ENCODE data around the gene COL4A2.
"Not testable (repeated sequence)": the region's sequence is repeated elsewhere in the genome, so short reads cannot be mapped to it uniquely, and the experiment has no call there.

The COL4A2 gene

GRCh38 chr13:110483386-110483968 lies 176.4 kb downstream of the COL4A2 start:
- no peak for DNase-seq

GRCh38 chr13:110484290-110485048 lies 177.4 kb downstream of the COL4A2 start:
- no peak for DNase-seq

- DNase-seq = no peak
These were observed 178.5 kb downstream of the COL4A2 start for GRCh38 chr13:110485604-110486003.

GRCh38 chr13:110486061-110486715 lies 179.1 kb downstream of the COL4A2 start:
- no peak for DNase-seq

GRCh38 chr13:110486880-110487279 lies 179.8 kb downstream of the COL4A2 start:
- DNase-seq = not testable (repeated sequence)

- no peak for DNase-seq
These were observed 183.1 kb downstream of the COL4A2 start for GRCh38 chr13:110490009-110490770.

GRCh38 chr13:110491869-110492678 lies 185.0 kb downstream of the COL4A2 start:
- DNase-seq = no peak

- DNase-seq = no peak
These were observed 185.9 kb downstream of the COL4A2 start for GRCh38 chr13:110492679-110493593.

- DNase-seq = no peak
These were observed 186.5 kb downstream of the COL4A2 start for GRCh38 chr13:110493613-110494012.

- no peak for DNase-seq
These were observed 188.3 kb downstream of the COL4A2 start for GRCh38 chr13:110495376-110495775.

GRCh38 chr13:110495881-110496280 lies 188.8 kb downstream of the COL4A2 start:
- DNase-seq = no peak

GRCh38 chr13:110496281-110496680 lies 189.2 kb downstream of the COL4A2 start:
- no peak for DNase-seq

GRCh38 chr13:110497003-110497402 lies 189.9 kb downstream of the COL4A2 start:
- DNase-seq = no peak

- DNase-seq = not testable (repeated sequence)
These were observed 190.8 kb downstream of the COL4A2 start for GRCh38 chr13:110497896-110498295.

GRCh38 chr13:110498327-110498726 lies 191.2 kb downstream of the COL4A2 start:
- no peak for DNase-seq

- no peak for DNase-seq
These were observed 191.7 kb downstream of the COL4A2 start for GRCh38 chr13:110498765-110499164.

- no peak for DNase-seq
These were observed 192.7 kb downstream of the COL4A2 start for GRCh38 chr13:110499621-110500281.

- no peak for DNase-seq
These were observed 193.3 kb downstream of the COL4A2 start for GRCh38 chr13:110500341-110500740.

- DNase-seq = no peak
These were observed 194.1 kb downstream of the COL4A2 start for GRCh38 chr13:110501188-110501587.

GRCh38 chr13:110503037-110503901 lies 196.2 kb downstream of the COL4A2 start:
- no peak for DNase-seq

Data from central memory CD4-positive, alpha-beta T cell (primary cell).